ENCODE data around the gene TEX264.
"Not testable (repeated sequence)": the region's sequence is repeated elsewhere in the genome, so short reads cannot be mapped to it uniquely, and the experiment has no call there.

The TEX264 gene

DNA sequence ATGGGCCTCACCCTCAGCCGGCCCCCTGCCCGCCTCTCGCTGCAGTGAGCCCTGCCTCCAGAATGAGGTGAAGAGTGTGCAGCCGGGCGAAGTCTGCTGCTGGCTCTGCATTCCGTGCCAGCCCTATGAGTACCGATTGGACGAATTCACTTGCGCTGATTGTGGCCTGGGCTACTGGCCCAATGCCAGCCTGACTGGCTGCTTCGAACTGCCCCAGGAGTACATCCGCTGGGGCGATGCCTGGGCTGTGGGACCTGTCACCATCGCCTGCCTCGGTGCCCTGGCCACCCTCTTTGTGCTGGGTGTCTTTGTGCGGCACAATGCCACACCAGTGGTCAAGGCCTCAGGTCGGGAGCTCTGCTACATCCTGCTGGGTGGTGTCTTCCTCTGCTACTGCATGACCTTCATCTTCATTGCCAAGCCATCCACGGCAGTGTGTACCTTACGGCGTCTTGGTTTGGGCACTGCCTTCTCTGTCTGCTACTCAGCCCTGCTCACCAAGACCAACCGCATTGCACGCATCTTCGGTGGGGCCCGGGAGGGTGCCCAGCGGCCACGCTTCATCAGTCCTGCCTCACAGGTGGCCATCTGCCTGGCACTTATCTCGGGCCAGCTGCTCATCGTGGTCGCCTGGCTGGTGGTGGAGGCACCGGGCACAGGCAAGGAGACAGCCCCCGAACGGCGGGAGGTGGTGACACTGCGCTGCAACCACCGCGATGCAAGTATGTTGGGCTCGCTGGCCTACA lies 44.4 kb downstream of the TEX264 start:
- no peak for DNase-seq

DNA sequence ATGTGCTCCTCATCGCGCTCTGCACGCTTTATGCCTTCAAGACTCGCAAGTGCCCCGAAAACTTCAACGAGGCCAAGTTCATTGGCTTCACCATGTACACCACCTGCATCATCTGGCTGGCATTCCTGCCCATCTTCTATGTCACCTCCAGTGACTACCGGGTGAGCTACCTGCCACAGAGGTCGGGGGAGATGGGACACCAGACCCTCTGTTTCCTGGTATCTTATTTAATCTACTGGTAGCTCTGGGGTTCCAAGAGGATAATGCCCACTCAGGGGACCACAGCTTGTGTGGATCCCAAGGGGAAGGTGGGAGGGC lies 44.9 kb downstream of the TEX264 start:
- no peak for DNase-seq

DNA sequence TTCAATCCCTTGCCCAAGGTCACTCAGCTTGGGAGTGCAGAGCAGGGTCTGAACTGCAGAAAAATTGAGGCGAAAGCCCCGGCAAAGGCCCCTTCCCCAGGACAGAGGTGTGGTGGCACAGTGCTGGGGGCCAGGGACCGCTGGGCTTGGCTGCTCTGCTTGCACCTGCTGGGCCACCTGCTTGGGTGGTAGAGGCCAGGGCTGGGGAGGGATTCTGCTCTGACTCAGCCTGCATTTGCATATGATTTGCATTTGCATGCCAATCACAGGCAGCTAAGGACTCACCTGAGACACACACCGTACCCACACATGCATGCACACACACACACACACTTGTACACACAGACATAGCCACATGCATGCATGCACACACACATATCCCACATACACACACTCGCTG lies 45.8 kb downstream of the TEX264 start:
- DNase-seq: no peak

GRCh38 chr3:51717446-51717845 lies 46.4 kb downstream of the TEX264 start:
- DNase-seq: no peak

- DNase-seq: no peak
These were observed 46.9 kb downstream of the TEX264 start for GRCh38 chr3:51717947-51718346.

DNA sequence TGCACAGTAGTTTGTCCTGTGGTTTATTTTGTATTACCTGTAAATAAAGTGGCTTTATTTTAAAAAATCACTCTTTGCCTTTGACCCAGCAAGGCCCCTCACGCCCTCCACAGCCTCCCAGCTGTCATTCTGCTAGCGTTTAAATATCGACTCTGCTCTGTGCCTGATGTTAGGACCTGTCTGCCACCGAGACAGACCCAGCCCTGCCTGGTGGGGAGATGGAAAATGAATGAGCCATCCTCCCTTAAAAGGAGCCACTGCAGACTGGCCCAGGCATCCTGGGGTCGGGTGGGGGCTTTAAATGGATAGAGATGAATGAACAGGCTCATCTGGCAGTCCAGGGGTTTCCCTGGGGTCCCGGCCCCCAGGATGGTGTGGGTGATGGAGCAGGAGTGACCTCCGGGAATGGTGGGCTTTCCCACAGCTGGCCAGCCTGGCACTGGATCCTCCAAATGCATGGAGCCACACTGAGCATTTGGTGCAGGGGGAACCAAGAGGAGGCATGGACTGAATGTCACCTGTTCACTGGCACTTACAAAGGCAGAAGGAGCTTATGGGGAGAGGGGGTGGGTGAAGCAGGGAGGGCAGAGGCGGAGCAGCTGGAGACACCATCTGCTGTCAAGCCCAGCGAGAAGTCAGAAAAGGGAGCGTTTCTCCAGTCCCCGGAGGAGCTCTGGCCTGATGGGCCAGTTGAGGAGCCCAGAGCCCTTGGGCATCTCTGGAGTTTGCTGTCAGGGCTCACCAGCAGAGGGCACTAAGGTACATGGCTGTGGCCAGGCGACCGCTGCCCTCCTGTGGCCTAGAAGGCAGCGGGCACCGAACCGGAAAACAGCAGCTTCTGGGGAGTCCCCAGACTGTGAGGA lies 47.7 kb downstream of the TEX264 start:
- DNase-seq: peak in 17 of 56 donors; percentile 10 to 63 (median 22)

GRCh38 chr3:51719410-51720025 lies 48.5 kb downstream of the TEX264 start:
- no peak for DNase-seq

GRCh38 chr3:51720292-51721061 lies 49.4 kb downstream of the TEX264 start:
- no peak for DNase-seq

DNA sequence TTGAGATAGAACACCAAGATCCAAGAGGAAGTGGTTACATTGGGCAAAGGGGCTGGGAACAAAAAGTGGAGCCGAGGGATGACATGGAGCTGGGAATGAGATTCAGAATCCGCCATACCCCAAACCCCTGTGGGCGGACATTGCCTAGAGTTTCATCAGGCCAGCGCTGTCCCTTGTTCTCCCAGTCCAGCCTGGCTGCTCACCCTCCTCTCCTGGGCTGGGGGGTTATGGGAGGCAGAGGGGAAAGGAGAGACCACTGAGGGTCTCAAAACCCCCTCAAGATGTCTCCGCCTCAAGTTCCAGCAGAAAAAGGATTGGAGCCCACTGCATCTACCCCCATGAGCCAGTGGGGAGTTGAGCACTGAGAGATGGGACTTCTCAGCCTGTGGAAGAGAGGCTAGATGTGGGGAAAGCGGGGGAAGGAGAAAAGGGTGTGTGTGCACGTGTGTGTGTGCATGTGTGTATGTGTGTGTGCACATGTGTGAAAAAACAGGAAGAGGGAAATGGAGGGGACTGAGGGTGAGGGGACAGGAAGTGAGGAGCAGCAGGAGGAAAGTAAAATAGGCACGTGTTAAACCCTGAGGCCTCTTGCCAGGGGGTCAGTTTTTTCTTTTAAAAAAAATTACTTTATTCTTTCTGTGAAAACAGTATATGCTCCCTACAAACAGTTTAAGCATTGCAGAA lies 50.2 kb downstream of the TEX264 start:
- no peak for DNase-seq

DNA sequence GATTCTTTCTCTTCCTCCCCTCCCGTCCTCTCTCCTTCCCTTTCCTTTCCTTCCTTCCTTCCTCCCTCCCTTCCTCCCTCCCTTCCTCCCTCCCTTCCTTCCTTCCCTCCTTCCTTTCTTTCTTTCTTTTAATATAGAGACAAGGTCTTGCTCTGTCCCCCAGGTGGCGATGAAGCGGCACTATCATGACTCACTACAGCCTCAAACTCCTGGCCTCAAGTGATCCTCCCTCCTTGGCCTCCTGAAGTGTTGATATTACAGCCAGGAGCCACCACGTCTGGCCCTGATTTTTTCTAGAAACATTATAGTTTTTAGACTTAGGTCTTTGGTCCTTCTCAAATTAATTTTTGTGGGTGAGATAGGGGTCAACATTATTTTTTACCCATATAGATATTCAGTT lies 51.3 kb downstream of the TEX264 start:
- DNase-seq: no peak

GRCh38 chr3:51727500-51727899 lies 56.4 kb downstream of the TEX264 start:
- DNase-seq: no peak

GRCh38 chr3:51729042-51729633 lies 58.1 kb downstream of the TEX264 start:
- DNase-seq: no peak

DNA sequence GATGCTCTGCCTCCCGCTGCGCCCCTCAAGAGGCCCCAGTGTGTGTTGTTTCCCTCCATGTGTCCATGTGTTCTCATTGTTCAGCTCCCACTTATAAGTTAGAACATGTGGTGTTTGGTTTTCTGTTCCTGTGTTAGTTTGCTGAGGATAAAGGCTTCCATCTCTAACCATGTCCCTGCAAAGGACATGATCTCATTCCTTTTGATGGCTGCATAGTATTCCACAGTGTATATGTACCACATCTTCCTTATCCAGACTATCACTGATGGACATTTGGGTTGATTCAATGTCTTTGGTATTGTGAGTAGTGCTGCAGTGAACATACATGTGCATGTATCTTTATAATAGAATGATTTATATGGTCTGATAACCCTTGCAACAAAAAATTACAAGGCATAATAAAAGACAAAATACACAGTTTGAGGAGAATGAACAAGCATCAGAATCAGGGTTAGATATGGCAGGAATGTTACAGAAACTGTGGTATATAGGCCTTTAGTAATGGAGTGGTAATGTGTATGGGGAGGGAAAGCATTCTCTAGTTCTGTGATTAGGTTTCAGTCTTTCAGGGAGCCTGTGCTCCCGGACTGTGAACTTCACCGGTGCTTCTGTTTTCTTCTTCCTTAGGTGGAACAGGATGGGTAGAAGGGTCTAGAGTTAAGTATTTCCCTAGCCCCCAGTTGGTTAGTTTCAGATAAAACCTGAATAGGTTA lies 63.0 kb downstream of the TEX264 start:
- no peak for DNase-seq

DNA sequence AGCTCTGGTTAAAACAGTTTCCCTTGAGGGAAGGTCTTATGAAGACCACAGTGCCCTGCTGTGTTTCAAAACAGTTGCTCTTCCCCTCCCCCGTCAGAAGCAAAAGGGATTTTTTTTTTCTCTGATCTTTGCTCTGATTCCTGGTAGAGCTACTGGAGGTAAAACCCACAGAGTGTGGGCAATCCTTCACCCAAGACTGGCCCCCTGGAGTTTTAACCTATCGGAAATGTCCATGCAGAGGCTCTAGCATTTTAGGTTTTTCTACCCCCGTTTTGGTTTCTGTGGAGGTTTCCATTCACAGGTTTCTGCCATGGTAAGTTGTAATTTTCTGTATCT lies 63.5 kb downstream of the TEX264 start:
- no peak for DNase-seq

DNA sequence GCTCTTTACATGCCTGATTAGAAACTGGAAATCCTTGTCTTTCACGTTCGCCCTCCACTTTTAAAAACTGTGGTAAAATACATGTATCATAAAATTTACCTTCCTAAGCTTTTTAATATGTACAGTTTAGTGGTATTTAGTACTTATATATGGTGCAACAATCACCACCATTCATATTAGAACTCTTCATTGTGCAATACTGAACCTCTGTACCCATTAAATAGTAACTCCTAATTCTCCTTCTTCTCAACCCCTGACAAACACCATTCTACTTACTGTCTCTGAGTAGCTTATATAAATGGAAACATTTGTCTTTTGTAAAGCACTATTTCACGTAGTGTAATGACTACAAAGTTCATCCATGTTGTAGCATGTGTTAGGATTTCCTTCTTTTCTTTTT lies 64.0 kb downstream of the TEX264 start:
- DNase-seq: no peak

- DNase-seq: no peak
These were observed 64.9 kb downstream of the TEX264 start for GRCh38 chr3:51735950-51736349.

GRCh38 chr3:51739110-51739509 lies 68.1 kb downstream of the TEX264 start:
- DNase-seq: no peak

DNA sequence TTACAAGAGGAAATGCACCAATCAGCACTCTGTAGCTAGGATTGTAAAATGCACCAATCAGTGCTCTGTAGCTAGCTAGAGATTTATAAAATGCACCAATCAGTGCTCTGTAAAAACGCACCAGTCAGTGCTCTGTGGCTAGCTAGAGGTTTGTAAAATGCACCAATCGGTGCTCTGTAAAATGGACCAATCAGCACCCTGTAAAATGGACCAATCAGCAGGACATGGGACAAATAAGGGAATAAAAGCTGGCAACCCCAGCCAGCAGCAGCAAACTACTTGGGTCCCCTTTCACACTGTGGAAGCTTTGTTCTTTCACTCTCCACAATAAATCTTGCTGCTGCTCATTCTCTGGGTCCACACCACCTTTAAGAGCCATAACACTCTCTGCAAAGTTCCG lies 71.3 kb downstream of the TEX264 start:
- not testable (repeated sequence) for DNase-seq

DNA sequence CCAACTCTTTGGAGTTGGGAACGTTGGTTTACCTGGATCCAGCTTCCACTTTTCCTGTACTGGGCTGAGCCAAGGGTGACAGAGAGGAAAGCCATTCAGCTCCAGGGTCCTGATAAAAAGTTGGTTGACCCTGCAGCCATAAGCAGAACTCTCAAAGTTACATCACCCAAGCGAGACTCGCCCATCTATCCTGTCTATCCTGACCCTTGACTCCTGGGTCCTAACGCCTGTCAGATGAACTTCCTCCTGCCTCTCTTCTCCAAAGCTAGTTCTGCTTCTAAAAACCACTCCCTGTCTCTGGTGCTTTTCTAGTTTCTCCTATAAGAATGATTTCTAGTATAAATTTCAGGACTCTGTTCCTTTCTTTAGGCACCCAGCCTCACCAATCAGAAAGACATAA lies 71.9 kb downstream of the TEX264 start:
- peak in 1 of 56 donors; percentile 17 for DNase-seq

DNA sequence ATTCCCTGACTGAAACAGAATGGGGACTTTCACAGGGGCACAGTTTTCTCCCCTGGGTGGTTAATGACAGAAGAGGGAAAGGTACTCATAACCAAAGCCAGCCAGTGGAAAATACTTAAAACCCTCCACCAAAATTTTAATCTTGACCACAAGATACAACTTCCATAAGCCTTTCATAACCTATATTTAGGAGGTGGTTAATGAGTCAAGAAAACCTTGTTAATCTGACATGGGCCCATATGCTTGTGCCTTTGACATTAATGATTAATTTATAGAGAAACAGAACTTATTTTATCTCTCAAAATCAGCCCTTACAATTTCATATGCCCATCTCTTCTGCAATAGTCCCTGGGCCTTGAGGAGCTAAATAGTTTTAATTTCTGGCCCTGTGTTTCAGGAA lies 76.8 kb downstream of the TEX264 start:
- DNase-seq: no peak
